ENCODE data around the gene ADGRF1. TPM values are rescaled to one million over a fixed set of nuclear protein-coding genes. Genes with fewer than 3 reads are reported as not detected.
A peak's percentile ranks its signal among the peaks of the same experiment; 100 is the strongest.

ADGRF1 gene
- total RNA-seq, 1 donor from 2014 or later = not detected

- no peak overlapping the region for H3K27ac ChIP-seq
- no peak for DNase-seq (ENCODE audit: low spot score in 2 of 2)
- no peaks in the 10 kb centered on the region for H3K9me3 ChIP-seq
- H3K36me3 ChIP-seq = no peaks in the 10 kb centered on the region
- H3K27me3 ChIP-seq = no peaks in the 10 kb centered on the region
- no peak overlapping the region for H3K4me3 ChIP-seq
- intact Hi-C loops (cut with DNase I) = no loop called here
- TF ChIP-seq CTCF (IDR thresholded peaks at IDR 0.05) = no peak
- no peaks in the 10 kb centered on the region for H3K4me1 ChIP-seq
Observed at GRCh38 chr6:46973029-46973428, 69.1 kb downstream of the ADGRF1 start.

GRCh38 chr6:46972531-46972930, 69.6 kb downstream of the ADGRF1 start:
- H3K36me3 ChIP-seq = no peaks in the 10 kb centered on the region
- H3K9me3 ChIP-seq = no peaks in the 10 kb centered on the region
- no peak overlapping the region for H3K27ac ChIP-seq
- no peaks in the 10 kb centered on the region for H3K27me3 ChIP-seq
- TF ChIP-seq CTCF (IDR thresholded peaks at IDR 0.05) = no peak
- no peaks in the 10 kb centered on the region for H3K4me1 ChIP-seq
- intact Hi-C loops (cut with DNase I) = no loop called here
- no peak for DNase-seq (ENCODE audit: low spot score in 2 of 2)
- H3K4me3 ChIP-seq = no peak overlapping the region

GRCh38 chr6:46969206-46969605, 72.9 kb downstream of the ADGRF1 start:
- Histone ChIP-seq H3K36me3 (no peaks in the 10 kb centered on the region), H3K27ac (no peak overlapping the region), H3K9me3 (no peaks in the 10 kb centered on the region), H3K4me1 (peaks cover 0 to 6% of the 10 kb centered on the region in 2 donors), H3K4me3 (no peak overlapping the region), H3K27me3 (no peaks in the 10 kb centered on the region)
- DNase-seq (ENCODE audit: low spot score in 2 of 2) = no peak
- intact Hi-C loops (cut with DNase I) = no loop called here
- TF ChIP-seq CTCF (IDR thresholded peaks at IDR 0.05) = no peak

- Histone ChIP-seq H3K27ac (no peak overlapping the region), H3K9me3 (no peaks in the 10 kb centered on the region), H3K4me3 (no peak overlapping the region), H3K36me3 (no peaks in the 10 kb centered on the region), H3K4me1 (peaks cover 0 to 6% of the 10 kb centered on the region in 2 donors), H3K27me3 (no peaks in the 10 kb centered on the region)
- DNase-seq (ENCODE audit: low spot score in 2 of 2) = no peak
- no peak for TF ChIP-seq CTCF (IDR thresholded peaks at IDR 0.05)
- intact Hi-C loops (cut with DNase I) = no loop called here
Observed at GRCh38 chr6:46967826-46968349, 74.2 kb downstream of the ADGRF1 start.

GRCh38 chr6:46964716-46965519, 77.2 kb downstream of the ADGRF1 start:
- Histone ChIP-seq H3K27me3 (no peaks in the 10 kb centered on the region), H3K4me1 (peaks cover 0 to 6% of the 10 kb centered on the region in 2 donors), H3K27ac (peak overlapping the region in 1 of 2 donors; percentile 0), H3K36me3 (no peaks in the 10 kb centered on the region), H3K4me3 (no peak overlapping the region), H3K9me3 (no peaks in the 10 kb centered on the region)
- no peak for DNase-seq (ENCODE audit: low spot score in 2 of 2)
- TF ChIP-seq CTCF (IDR thresholded peaks at IDR 0.05) = no peak
- intact Hi-C loops (cut with DNase I) = no loop called here

All from ascending aorta (tissue), 2 donors.